22Rv1 (cell line): ENCODE measurements around the gene IL1RAPL2.
"Not testable (repeated sequence)": the region's sequence is repeated elsewhere in the genome, so short reads cannot be mapped to it uniquely, and the experiment has no call there.

Experiments
- H3K27ac ChIP-seq: fragments of 450-650 bp; 2 replicates; pipeline ENCODE4 v1.5.1; 2017
- ZFX ChIP-seq: fragments of 450-650 bp; IDR thresholded peaks from 2 replicates; pipeline ENCODE4 v1.6.1; 2017; ENCODE audit warnings: antibody characterized with exemption, borderline replicate concordance
- TF ChIP-seq, protein P1 (sequence below): fragments of 450-650 bp; IDR thresholded peaks from 2 replicates; pipeline ENCODE4 v1.5.1; 2017; ENCODE audit warnings: mild to moderate bottlenecking

Gene IL1RAPL2

DNA sequence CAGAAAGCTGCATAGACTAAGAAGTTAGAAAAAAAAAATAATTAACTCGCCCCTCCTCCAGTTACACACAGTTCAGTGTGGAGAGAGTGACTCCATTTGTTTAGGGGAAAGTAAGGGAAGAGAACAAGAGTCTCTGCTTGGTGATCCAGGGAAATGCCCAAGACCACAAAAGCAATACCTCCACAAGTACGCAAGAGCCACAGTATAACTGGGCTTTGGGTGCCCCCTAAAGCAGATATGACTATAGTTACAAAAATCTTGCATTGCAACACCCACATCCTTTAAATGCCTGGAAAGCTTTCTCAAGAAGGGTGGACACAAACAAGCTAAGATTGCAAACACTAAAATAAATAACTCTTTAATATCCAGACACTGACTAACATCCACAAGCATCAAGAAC lies 1092.1 kb downstream of the IL1RAPL2 start:
- H3K27ac ChIP-seq: no peak overlapping the region
- TF ChIP-seq, protein P1, sequence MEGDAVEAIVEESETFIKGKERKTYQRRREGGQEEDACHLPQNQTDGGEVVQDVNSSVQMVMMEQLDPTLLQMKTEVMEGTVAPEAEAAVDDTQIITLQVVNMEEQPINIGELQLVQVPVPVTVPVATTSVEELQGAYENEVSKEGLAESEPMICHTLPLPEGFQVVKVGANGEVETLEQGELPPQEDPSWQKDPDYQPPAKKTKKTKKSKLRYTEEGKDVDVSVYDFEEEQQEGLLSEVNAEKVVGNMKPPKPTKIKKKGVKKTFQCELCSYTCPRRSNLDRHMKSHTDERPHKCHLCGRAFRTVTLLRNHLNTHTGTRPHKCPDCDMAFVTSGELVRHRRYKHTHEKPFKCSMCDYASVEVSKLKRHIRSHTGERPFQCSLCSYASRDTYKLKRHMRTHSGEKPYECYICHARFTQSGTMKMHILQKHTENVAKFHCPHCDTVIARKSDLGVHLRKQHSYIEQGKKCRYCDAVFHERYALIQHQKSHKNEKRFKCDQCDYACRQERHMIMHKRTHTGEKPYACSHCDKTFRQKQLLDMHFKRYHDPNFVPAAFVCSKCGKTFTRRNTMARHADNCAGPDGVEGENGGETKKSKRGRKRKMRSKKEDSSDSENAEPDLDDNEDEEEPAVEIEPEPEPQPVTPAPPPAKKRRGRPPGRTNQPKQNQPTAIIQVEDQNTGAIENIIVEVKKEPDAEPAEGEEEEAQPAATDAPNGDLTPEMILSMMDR: no peak
- TF ChIP-seq ZFX: no peak

DNA sequence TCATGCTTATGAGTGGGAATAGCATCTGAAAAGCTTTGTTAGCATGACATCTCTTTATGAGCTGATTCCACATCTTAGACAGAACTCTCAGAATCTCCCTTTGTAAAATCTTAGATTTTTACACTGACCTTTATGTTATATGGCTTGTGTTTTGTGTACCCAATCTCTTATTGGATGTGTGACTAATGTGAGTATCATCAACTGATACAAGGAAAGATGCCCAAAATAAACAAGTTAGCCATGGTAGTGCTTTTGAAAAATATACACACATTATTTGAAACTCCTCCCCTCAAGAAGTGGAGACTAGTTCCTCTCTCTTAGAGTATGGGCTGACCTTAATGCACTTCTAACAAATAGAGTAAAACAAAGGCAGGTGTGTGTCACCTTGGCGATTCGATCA lies 1096.2 kb downstream of the IL1RAPL2 start:
- no peak overlapping the region for H3K27ac ChIP-seq
- TF ChIP-seq, protein P1: no peak
- TF ChIP-seq ZFX: no peak

DNA sequence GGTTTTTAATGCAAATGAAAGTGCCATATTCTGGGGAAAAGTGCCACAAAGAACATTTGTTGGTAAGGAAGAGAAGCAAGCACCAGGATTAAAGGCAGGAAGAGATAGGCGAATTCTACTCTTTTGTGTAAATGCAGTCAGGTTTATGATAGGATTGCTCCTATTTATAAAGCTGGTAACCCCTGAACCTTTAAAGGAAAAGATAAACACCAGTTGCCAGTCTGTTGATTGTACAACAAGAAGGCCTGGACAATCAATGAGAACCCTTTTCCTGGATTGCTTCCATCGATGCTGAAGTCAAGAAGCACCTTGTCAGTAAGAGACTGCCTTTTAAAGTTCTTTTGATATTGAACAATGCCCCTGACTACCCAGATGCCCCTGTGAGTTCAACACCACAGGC lies 1098.2 kb downstream of the IL1RAPL2 start:
- TF ChIP-seq, protein P1: no peak
- TF ChIP-seq ZFX: no peak
- no peak overlapping the region for H3K27ac ChIP-seq

DNA sequence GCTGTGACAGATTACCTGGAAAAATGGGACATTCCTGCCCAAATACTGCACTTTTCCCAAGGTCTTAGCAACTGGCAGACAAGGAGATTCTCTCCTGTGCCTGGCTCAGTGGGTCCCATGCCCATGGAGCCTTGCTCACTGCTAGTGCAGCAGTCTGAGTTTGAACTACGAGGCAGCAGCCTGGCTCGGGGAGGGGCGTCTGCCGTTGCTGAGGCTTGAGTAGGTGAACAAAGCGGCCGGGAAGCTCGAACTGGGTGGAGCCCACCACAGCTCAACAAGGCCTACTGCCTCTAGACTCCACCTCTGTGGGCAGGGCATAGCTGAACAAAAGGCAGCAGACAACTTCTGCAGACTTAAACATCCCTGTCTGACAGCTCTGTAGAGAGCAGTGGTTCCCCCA lies 1118.3 kb downstream of the IL1RAPL2 start:
- H3K27ac ChIP-seq: not testable (repeated sequence)

DNA sequence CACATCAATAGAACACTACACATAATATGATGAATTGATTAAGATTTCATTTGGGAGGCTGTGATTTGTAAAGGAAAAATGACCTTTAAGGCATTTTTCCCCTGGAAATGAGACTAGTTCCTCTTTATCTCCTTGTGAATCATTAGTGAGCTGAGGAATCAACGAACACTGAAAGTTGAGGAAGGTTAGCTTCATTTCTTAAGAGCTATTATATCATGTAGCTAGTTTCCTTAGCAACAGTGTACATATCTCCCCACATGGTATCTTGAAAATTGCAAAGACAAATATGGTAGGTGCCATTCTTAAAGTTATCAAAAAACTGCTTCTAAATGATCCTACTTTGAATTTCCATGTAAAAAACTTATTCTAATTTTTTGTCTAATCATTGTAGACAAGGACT lies 1128.8 kb downstream of the IL1RAPL2 start:
- TF ChIP-seq, protein P1: no peak
- no peak for TF ChIP-seq ZFX
- no peak overlapping the region for H3K27ac ChIP-seq

DNA sequence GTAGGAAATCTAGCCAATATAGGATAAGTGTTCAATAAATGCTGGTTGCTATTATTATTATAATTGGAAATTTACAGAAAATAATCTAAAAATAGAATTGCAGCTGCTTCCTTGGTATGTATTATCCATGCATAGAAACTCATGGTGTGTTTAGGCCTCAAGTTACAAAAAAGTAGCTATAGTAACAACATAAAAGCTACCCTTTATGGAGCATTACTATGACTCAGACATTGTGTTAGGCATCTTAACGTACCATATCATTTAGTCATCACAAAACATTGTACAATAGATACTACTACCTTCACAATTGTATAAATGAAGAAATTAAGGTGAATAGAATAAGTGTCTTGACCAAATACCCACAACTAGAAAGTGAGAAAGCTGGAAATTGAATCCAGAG lies 1129.5 kb downstream of the IL1RAPL2 start:
- TF ChIP-seq ZFX: no peak
- TF ChIP-seq, protein P1: no peak
- H3K27ac ChIP-seq: no peak overlapping the region

DNA sequence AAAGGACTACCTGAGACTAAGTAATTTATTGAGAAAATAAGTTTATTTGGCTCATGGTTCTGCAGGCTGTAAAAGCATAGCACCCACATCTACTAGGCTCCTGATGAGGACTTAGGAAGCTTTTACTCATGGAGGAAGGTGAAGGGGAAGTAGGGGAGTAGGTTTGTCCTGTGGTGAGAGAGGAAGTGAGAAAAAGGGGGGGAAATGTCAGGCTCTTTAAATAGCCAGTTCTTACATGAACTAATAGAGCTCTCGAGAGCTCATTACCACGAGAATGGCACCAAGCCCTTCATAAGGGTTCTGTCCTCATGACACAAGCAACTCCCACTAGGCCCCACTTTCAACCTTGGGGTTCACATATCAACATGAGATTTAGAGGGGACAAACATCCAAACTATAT lies 1130.9 kb downstream of the IL1RAPL2 start:
- TF ChIP-seq, protein P1: no peak
- TF ChIP-seq ZFX: no peak
- H3K27ac ChIP-seq: no peak overlapping the region

DNA sequence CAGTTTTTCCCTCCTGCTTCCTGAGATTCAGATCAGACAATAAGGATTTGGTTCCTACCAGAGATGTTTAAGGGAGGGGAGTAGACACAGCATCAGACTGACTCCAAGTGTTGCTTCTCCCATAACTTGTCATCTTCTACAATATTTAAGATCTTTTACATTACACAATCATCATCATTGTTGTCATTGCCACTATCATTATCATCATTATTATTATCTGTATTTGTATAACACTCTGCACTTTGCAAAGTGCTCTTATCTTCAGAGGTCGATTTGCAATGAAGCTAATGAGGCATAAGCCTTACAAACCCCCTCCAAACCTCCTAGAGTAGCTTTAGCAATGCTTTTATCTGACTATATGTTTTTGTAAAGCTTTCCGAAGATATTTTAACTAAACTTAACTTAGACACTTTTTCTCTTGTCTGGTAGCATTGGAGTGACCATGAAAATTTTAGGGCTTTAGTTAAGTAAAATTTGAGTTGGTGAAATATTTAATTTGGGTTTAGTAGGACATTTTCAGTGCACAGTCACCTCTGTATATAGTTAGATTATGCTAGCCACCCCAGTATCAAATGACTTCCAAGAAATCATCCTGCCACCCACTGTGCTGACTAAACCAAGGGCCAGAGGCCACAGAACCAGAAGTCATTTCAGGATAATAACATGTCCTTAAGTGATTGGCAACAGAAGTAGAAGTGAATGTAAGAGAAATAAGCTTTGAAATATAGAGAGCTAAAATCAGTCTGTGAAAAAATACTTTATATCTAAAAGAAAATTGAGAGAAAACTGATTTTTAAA lies 1132.2 kb downstream of the IL1RAPL2 start:
- no peak for TF ChIP-seq ZFX
- TF ChIP-seq, protein P1: no peak
- H3K27ac ChIP-seq: no peak overlapping the region
